Measurements from ENCODE around the gene NDUFS1.

DNA sequence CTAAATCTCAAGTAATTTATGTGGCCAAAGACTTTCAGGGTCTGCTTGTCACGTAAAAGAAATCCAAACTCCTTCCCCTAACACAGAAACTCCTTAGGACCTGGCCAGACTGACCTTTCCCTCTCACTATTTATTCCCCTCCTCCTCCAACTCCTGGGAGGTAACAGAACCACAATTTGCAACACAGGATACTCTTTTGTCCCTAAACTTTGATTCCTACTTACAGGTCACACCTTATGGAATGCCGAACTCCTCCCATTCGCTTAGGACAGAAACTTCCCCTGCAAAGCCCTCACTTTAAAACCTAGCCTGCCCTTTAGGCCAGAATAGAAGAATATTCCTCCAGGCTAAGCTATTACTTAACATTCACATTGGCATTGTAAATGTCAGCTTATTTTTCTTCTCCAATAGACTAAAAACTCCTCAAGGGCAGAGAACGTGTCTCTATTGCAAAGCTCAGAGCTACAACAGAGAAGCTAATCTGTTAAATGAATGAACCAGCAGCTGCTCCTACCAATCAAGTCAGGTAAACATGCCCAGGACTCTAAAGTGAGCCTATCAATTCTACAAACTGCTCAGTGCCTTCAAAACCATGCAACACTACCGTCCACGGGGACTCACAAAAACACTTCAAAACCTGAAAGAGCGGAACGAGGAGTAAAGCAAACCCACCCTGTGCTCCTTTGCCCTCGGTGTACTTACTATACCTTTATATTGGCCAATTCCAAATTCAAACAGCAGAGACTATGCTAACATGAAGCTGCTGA, 79.4 kb downstream of the NDUFS1 start:
- TF ChIP-seq, protein P1, sequence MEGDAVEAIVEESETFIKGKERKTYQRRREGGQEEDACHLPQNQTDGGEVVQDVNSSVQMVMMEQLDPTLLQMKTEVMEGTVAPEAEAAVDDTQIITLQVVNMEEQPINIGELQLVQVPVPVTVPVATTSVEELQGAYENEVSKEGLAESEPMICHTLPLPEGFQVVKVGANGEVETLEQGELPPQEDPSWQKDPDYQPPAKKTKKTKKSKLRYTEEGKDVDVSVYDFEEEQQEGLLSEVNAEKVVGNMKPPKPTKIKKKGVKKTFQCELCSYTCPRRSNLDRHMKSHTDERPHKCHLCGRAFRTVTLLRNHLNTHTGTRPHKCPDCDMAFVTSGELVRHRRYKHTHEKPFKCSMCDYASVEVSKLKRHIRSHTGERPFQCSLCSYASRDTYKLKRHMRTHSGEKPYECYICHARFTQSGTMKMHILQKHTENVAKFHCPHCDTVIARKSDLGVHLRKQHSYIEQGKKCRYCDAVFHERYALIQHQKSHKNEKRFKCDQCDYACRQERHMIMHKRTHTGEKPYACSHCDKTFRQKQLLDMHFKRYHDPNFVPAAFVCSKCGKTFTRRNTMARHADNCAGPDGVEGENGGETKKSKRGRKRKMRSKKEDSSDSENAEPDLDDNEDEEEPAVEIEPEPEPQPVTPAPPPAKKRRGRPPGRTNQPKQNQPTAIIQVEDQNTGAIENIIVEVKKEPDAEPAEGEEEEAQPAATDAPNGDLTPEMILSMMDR (IDR thresholded peaks at IDR 0.05), result no peak
- TF ChIP-seq POLR2AphosphoS5 (IDR thresholded peaks at IDR 0.05; ENCODE audit: low read depth, low read length) (no peak), TCF7L2 (IDR thresholded peaks at IDR 0.05; ENCODE audit: low read depth, low read length) (no peak), SIN3A (IDR thresholded peaks at IDR 0.05; ENCODE audit: borderline replicate concordance, insufficient read depth, low read depth, low read length) (no peak)
- TF ChIP-seq, protein P2, sequence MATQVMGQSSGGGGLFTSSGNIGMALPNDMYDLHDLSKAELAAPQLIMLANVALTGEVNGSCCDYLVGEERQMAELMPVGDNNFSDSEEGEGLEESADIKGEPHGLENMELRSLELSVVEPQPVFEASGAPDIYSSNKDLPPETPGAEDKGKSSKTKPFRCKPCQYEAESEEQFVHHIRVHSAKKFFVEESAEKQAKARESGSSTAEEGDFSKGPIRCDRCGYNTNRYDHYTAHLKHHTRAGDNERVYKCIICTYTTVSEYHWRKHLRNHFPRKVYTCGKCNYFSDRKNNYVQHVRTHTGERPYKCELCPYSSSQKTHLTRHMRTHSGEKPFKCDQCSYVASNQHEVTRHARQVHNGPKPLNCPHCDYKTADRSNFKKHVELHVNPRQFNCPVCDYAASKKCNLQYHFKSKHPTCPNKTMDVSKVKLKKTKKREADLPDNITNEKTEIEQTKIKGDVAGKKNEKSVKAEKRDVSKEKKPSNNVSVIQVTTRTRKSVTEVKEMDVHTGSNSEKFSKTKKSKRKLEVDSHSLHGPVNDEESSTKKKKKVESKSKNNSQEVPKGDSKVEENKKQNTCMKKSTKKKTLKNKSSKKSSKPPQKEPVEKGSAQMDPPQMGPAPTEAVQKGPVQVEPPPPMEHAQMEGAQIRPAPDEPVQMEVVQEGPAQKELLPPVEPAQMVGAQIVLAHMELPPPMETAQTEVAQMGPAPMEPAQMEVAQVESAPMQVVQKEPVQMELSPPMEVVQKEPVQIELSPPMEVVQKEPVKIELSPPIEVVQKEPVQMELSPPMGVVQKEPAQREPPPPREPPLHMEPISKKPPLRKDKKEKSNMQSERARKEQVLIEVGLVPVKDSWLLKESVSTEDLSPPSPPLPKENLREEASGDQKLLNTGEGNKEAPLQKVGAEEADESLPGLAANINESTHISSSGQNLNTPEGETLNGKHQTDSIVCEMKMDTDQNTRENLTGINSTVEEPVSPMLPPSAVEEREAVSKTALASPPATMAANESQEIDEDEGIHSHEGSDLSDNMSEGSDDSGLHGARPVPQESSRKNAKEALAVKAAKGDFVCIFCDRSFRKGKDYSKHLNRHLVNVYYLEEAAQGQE (IDR thresholded peaks at IDR 0.05; ENCODE audit: insufficient read depth in 1 of 2, low read depth in 2 of 2, low read length in 1 of 2), result no peak

All from Panc1 (cell line).